ENCODE measurements around the gene MICOS13.
A peak's percentile ranks its signal among the peaks of the same experiment; 100 is the strongest.
"Not testable (repeated sequence)": the region's sequence is repeated elsewhere in the genome, so short reads cannot be mapped to it uniquely, and the experiment has no call there.

Gene MICOS13

GRCh38 chr19:5680437-5681368 is at the start of gene MICOS13, which contains the start of gene HSD11B1L:
Gene MICOS13 (minus strand): TSS chr19:5680516. CDS start chr19:5680486, 30 bp downstream.
Gene HSD11B1L (plus strand): TSS chr19:5681027. CDS start chr19:5684833, 3,806 bp downstream.
- peak; percentile 96 to 97 (median 97) for DNase-seq (ENCODE audit: low read depth in 3 of 3)

- no peak for DNase-seq (ENCODE audit: low read depth in 3 of 3)
Measured at GRCh38 chr19:5727453-5728050, 47.2 kb upstream of the MICOS13 start.

- peak; percentile 95 to 97 (median 95) for DNase-seq (ENCODE audit: low read depth in 3 of 3)
Measured at GRCh38 chr19:5719961-5720790, 39.9 kb upstream of the MICOS13 start, which contains the start of the genes CATSPERD and LONP1. Gene CATSPERD (plus strand): TSS chr19:5720637. CDS start chr19:5720738, 101 bp downstream. Gene LONP1 (minus strand): TSS chr19:5720146. CDS start chr19:5720132, 14 bp downstream.

GRCh38 chr19:5719274-5719960 is 39.1 kb upstream of the MICOS13 start:
- no peak for DNase-seq (ENCODE audit: low read depth in 3 of 3)

- DNase-seq (ENCODE audit: low read depth in 3 of 3): no peak
Measured at GRCh38 chr19:5718579-5719273, 38.4 kb upstream of the MICOS13 start.

GRCh38 chr19:5718037-5718578 is 37.8 kb upstream of the MICOS13 start:
- DNase-seq (ENCODE audit: low read depth in 3 of 3): no peak

- DNase-seq (ENCODE audit: low read depth in 3 of 3): no peak
Measured at GRCh38 chr19:5717215-5717935, 37.1 kb upstream of the MICOS13 start.

- no peak for DNase-seq (ENCODE audit: low read depth in 3 of 3)
Measured at GRCh38 chr19:5714816-5715215, 34.5 kb upstream of the MICOS13 start.

- DNase-seq (ENCODE audit: low read depth in 3 of 3): no peak
Measured at GRCh38 chr19:5713228-5713627, 32.9 kb upstream of the MICOS13 start.

GRCh38 chr19:5711713-5712161 is 31.4 kb upstream of the MICOS13 start:
- no peak for DNase-seq (ENCODE audit: low read depth in 3 of 3)

- DNase-seq (ENCODE audit: low read depth in 3 of 3): no peak
Measured at GRCh38 chr19:5711025-5711424, 30.7 kb upstream of the MICOS13 start.

- no peak for DNase-seq (ENCODE audit: low read depth in 3 of 3)
Measured at GRCh38 chr19:5707576-5708575, 27.6 kb upstream of the MICOS13 start.

GRCh38 chr19:5706876-5707573 is 26.7 kb upstream of the MICOS13 start:
- no peak for DNase-seq (ENCODE audit: low read depth in 3 of 3)

- DNase-seq (ENCODE audit: low read depth in 3 of 3): no peak
Measured at GRCh38 chr19:5705552-5705951, 25.2 kb upstream of the MICOS13 start.

GRCh38 chr19:5703819-5704818 is 23.8 kb upstream of the MICOS13 start:
- no peak for DNase-seq (ENCODE audit: low read depth in 3 of 3)

- not testable (repeated sequence) for DNase-seq (ENCODE audit: low read depth in 3 of 3)
Measured at GRCh38 chr19:5702053-5702410, 21.7 kb upstream of the MICOS13 start.

Measured in stimulated activated CD4-positive, alpha-beta T cell treated with anti-CD3 and anti-CD28 coated beads, TNF-alpha, amount 100 ng/mL, for 4 hours (primary cell).